ENCODE data around the gene CFAP299.

DNA sequence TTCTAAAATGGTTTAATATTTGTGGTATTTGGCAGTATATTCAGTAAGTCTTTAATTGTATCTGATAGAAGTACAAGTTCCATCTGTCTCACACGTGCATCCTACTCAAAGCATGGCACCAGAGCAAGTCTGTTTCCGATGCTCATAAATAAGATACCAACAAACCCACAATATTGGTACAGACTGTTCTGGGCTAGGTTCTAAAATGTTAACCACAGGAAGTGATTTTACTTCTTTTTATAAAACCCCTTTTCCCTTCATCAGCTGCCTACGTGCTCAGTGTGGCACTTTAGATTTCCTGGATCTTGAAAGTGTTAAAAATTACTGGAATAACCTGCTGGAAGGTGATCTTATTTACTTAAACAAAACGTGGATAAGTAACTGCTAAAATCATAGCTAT lies 165.1 kb downstream of the CFAP299 start:
- TF ChIP-seq POLR2A (IDR thresholded peaks at IDR 0.05; ENCODE audit: low read depth, low read length): no peak
- TF ChIP-seq POLR2AphosphoS5 (IDR thresholded peaks at IDR 0.05; ENCODE audit: low read depth, low read length): no peak
- TF ChIP-seq SPI1 (IDR thresholded peaks at IDR 0.05; ENCODE audit: low read depth, low read length): no peak
- TF ChIP-seq POU2F2 (IDR thresholded peaks at IDR 0.05; ENCODE audit: low read depth, low read length): no peak

Measured in GM12891 (cell line).